T-helper 1 cell (primary cell): ENCODE results near the gene TXNIP.
A peak's percentile ranks its signal among the peaks of the same experiment; 100 is the strongest.

ENCODE experiments used
- DNase-seq, 5 donors: peaks; one replicate each; pipeline ENCODE4 v3.0.0-alpha.2; 2012 to 2020

Gene TXNIP

GRCh38 chr1:145963265-145964019 lies 32.9 kb downstream of the TXNIP start:
- no peak for DNase-seq

DNA sequence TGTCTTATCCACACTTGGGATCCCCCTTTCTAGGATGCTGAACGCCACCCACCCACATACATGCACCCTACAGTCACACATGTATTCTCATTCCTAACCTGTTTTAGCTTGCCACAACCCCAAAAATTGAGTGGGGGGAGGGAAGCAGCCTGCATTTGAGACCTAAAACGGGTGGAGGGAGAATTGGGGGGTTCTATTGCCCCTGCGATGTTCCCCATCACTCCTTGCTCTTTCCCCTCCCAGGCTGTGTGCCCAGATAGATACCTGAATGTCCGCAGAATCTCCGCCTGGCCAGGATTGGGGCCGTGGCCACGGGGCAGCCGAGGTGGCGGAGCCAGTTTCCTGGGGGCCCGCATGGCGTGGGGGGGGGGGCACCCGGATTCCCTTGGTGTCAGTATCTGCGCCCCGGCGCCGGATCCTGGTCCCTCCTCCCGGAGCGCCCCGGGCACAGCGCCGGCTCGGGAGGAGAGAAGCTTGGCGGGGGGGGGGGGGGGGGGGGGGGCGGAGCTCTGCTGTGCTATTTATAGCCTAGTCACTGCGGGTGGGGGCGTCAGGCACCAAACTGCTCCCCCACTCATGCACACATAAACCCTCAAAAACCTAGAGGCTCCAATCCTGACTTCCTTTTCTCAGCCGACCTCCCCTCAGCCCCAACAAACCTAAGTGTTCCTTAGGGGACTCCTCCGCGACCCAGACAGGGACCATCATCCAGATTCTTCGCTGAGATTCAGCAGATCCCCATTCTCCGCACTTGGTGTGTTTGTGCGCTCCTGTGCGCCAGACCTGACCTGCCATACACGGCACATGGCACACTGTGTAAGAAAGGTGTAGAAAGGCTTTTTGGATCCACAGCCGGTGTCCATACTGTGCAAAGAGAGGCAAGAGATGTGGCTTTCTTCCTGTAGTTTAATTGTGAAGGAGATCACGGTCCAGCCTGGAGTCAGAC lies 33.9 kb downstream of the TXNIP start:
- DNase-seq, result peak in 4 of 5 donors; percentile 19 to 38 (median 22)

DNA sequence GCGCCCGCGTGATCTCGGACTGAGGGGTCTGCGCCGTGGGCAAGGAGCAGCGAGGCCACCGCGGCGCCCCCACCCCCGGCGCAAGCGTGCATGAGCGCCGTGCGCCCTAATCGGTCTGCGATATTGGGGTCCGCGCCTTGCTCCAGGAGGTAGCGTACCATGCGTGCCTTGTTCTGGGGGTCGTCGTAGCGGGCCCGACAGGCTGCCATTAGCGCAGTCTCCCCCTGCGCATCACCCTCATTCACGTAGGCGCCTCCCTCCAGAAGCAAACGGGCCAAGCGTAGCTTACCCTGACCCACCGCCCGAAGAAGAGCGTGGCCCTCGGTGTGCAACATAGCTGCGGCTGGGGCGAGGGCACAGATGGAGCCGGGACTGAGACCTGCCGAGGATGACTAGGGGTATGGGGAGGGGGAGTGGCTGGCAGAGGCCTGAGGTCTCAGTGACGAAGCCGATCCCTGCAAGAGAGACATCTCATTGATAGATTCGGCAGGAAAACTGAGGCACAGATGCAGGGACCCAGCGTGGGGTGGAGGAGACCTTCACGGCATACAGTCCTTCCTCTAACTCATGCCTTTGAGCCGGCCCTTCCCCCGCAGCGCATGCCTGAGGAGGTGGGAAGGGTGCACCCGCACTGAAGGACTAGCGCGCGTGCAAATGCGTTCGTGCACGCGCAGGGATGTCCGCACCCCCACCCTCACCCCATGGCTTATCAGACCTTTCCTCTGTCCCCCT lies 34.8 kb downstream of the TXNIP start:
- DNase-seq, result peak; percentile 10 to 56 (median 24)

DNA sequence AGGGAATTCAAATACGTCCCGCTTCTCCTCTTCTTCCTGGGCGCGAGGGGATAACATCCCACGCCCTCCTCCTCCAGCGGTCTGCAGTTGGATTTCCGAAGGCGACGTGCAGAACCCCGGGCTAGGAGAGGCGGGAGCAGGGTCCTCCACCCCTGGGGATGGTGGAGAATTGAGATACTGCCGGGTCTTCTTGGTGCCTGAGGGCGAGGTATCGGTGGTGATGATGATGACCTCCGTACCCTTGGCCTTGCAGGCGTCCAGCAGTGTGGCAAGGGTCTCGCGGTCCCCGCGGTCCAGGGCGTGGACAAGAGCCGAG lies 35.3 kb downstream of the TXNIP start:
- no peak for DNase-seq

- DNase-seq, result peak; percentile 41 to 60 (median 45)
These were observed 35.8 kb downstream of the TXNIP start for GRCh38 chr1:145960468-145961108.

- DNase-seq, result no peak
These were observed 36.4 kb downstream of the TXNIP start for GRCh38 chr1:145959957-145960467.

- DNase-seq, result no peak
These were observed 37.0 kb downstream of the TXNIP start for GRCh38 chr1:145959333-145959732.

DNA sequence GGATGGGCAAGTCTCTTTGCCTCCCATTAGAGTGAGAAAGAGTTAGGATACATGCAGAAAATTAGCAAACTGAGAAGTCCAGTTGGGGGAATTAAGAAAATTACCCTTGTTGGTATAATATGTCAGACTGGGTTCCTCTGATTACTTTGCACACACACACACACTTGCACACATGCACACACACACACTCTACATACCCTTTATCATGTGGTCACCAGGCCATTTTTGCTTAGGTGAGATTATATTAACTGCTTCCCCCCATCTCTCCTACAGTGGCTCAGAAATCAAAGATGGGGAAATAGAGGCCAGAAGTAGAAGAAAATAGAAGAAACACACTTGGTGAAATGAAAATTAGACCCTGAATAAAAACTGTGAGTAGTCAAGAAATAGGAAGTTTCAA lies 37.6 kb downstream of the TXNIP start:
- no peak for DNase-seq

DNA sequence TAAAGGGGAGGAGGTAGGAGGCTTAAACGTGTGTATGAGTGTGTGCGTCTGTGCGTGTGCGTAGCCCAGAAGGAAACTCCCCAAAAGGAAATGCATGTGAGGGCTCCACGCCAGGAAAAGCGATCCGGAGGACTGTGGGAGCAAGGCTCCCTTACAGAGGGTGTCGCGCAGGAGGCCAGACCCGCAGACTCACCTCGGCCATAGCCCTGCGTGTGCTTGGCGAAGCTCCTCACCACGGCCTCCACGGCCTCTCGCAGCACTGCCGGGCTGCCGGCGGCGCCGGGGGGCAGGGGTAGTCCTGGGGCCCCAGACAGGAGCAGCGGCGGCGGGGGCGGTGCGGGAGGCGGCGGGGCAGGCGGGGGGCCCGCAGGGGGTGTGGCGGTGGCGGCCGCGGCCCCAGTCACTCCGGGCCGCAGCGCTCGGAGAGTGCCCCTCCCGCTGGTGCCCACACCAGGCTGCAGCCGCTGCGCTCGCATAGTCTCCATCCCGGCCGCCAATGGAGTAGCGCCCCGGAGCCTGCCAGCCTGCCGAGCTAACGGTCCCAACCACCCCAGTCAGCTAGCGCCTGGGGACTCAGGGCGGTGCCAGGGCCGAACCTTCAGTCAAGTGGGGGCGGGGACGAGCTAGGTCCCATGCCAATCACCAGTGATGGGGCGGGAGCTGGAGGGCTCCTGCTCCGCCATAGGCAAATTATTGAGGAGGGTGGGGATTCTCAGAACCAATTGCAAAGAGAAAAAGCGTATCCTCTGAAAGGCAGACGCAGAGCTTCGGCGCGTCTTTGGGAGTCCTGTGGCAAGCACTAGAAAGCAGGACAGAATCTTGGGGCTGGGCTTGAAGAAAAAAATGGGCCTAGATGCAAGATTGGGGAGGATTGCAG lies 38.7 kb downstream of the TXNIP start, which contains the start of gene LIX1L:
Gene LIX1L, minus strand, starts transcription at position 575 of the 877 bp plus-strand sequence. Its CDS starts 90 bp downstream, at position 485.
- peak; percentile 87 to 96 (median 93) for DNase-seq

DNA sequence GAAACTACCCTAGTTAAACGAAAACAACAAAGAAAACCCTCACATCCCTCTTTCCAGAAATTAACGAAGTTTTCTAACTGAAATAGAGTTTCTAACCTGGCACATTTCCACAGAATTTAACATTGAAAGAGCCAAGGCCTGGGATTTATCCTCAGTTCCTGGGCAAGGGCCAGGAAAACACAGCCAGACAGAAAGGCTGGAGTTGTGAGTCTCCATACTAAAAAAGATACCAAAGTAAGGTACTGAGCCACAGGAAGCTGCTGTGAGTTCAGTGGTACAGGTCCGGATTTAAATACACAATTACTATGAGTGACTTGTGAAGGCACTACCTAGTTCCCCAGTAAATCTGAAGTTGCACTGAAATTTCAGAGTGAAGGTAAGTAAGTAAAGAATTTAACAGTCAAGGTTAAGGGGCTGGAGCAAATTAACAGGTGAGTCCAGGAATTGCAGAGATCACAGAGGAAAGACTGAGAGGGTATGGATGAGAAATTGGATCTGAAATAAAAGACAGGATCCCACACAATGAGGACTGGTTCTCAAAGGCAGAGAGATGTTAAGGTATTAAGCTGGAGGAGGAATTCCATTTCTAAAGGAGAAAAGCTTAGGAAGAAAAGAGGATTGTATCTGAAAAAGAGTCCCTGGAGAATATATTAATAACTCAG lies 39.5 kb downstream of the TXNIP start:
- DNase-seq, result peak in 1 of 5 donors; percentile 28

- DNase-seq, result no peak
These were observed 40.0 kb downstream of the TXNIP start for GRCh38 chr1:145956361-145956760.

DNA sequence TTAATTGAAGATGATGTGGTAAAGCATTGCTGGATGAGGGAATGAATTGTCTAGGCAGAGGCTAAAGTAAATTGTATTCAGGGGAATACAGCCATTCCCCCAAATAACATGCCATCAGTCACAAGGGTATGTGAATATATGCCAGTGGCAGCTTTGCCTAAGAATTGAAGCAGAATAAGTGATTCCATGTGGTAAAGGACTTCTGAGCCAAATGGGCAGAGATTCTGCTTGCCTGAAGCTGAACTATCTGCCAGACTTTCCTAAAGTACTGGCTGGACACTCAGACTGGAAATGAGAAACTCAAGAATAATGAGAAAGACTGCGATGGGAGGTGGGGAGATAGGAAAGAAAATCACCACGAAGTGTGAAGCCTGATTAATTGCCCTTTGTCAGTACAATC lies 40.9 kb downstream of the TXNIP start:
- DNase-seq, result no peak

- no peak for DNase-seq
These were observed 42.5 kb downstream of the TXNIP start for GRCh38 chr1:145953861-145954260.

DNA sequence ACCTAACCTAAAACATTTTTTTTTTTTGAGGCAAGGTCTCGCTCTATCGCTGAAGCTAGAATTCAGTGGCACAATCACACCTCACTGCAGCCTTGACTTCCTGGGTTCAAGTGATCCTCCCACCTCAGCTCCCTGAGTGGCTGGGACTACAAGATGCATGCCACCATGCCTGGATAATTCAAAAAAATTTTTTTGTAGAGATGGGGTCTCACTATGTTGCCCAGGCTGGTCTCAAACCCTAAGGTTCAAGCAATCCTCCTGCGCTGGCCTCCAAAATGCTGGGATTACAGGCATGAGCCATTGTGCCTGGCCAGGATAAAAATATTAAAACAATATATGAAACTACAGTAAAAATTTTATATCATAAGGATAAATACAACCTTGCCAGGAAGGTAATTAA lies 43.5 kb downstream of the TXNIP start:
- DNase-seq, result no peak

DNA sequence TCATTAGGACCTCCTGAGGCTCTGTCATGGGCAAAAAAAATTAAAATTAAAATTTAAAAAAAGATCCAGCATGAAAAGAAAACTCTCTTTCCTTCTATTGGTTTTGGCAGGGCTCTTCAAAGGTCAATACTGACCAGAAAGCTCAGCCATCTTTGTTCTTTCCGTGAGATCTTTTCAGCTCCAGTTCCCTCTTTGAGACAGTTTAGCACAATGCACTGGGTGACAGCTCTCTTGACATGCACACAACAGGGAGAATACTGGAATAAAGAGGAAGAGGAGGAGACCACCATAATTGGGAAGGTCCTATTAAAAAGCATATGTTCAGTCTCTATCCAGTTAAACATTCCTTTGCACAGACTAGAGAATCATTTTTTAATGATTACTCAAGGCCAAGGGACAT lies 44.9 kb downstream of the TXNIP start:
- no peak for DNase-seq

DNA sequence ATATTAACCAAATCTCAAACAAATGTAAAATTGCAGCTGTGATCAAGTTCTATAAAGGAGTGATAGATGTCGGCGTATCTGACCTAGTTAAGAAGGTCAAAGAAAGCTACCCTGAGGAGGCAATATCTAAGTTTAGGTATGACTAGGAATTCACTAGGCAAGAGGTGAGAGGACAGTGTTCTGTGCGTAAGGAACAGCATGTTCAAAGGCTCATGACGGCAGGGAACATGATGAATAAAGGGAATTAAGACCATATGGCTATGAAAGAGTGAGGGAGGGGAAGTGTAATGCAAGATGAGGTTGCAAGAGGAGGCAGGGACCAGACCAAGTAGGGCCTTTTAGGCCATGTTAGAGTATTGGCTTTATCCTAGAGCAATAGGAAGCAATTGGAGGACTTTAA lies 47.2 kb downstream of the TXNIP start:
- no peak for DNase-seq

- DNase-seq, result no peak
These were observed 48.8 kb downstream of the TXNIP start for GRCh38 chr1:145947551-145947950.

GRCh38 chr1:145946477-145946986 lies 49.8 kb downstream of the TXNIP start:
- DNase-seq, result no peak

DNA sequence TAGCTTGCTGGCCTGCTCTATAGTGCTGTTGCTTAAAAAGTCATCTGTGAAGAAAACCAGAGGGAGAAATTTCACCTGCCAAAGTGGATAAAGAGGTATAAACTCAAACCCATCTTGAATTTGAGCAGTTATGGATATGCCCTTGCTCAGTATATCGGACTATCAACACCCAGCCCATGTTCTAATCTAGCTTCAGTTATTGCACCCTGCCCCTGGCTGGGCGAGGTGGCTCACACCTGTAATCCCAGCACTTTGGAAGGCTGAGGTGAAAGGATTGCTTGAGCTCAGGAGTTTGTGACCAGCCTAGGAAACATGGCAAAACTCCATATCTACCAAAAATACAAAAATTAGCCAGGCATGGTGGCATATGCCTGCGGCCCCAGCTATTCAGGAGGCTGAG lies 51.8 kb downstream of the TXNIP start:
- DNase-seq, result no peak

- DNase-seq, result no peak
These were observed 53.5 kb downstream of the TXNIP start for GRCh38 chr1:145942871-145943270.
